Astrocyte of the cerebellum (primary cell): Measurements from ENCODE around the gene AKT1S1.
A peak's percentile ranks its signal among the peaks of the same experiment; 100 is the strongest.

Experiments
- DNase-seq: peaks from one replicate; pipeline ENCODE4 v3.0.0-alpha.2; 2011; ENCODE audit warnings: low read depth
- H3K4me3 ChIP-seq: 2 replicates; pipeline ENCODE4 v1.5.1; 2011; ENCODE audit warnings: mild to moderate bottlenecking, low read depth, low read length, moderate library complexity
- in situ Hi-C: cut with HindIII; loops from 2 replicates; pipeline ENCODE4 v1.10.0; 2017; ENCODE audit warnings: low sequenced_read_pairs
- TF ChIP-seq, protein P1 (sequence below): IDR thresholded peaks from 2 replicates; pipeline ENCODE4 v1.5.1; 2012; ENCODE audit warnings: low read length, low read depth, moderate library complexity, mild to moderate bottlenecking; ENCODE audit errors: missing control alignments

AKT1S1 gene

DNA sequence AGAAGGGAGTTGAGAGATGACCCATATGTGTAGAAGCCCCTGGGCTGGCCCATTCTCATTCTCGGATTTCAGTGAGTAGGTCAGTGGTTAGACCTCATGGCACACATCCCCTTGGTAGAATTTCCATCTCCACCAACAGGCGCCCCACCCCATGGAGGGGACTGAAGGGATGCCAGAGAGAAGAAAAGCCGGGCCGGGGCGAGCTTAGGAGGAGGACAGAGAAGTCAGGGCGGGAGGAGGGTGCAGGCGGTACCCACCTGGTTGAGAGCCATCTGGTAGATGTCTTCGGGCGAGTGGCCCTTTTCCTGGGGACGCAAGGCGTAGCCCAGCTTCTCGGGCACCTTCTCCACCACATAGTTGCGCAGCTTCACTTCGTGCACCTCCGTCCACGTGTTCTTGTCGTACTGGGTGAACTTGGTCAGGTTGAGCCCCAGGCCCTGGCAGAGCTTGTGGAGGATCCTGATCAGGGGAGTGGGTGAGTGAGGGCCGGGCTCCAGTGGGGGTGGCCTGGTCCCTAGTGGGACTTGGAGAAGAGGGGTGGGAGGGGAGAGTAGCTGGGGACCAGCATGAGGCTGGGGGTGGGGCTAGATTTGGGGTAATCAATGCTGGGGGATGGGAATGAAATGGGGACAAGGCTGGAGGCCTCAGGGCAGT is 17.0 kb upstream of the AKT1S1 start:
- no peak for DNase-seq
- no peak overlapping the region for H3K4me3 ChIP-seq
- TF ChIP-seq, protein P1, sequence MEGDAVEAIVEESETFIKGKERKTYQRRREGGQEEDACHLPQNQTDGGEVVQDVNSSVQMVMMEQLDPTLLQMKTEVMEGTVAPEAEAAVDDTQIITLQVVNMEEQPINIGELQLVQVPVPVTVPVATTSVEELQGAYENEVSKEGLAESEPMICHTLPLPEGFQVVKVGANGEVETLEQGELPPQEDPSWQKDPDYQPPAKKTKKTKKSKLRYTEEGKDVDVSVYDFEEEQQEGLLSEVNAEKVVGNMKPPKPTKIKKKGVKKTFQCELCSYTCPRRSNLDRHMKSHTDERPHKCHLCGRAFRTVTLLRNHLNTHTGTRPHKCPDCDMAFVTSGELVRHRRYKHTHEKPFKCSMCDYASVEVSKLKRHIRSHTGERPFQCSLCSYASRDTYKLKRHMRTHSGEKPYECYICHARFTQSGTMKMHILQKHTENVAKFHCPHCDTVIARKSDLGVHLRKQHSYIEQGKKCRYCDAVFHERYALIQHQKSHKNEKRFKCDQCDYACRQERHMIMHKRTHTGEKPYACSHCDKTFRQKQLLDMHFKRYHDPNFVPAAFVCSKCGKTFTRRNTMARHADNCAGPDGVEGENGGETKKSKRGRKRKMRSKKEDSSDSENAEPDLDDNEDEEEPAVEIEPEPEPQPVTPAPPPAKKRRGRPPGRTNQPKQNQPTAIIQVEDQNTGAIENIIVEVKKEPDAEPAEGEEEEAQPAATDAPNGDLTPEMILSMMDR = no peak
- in situ Hi-C loops = no loop called here

- no peak for DNase-seq
Measured at GRCh38 chr19:49892716-49893115, 15.6 kb upstream of the AKT1S1 start.

DNA sequence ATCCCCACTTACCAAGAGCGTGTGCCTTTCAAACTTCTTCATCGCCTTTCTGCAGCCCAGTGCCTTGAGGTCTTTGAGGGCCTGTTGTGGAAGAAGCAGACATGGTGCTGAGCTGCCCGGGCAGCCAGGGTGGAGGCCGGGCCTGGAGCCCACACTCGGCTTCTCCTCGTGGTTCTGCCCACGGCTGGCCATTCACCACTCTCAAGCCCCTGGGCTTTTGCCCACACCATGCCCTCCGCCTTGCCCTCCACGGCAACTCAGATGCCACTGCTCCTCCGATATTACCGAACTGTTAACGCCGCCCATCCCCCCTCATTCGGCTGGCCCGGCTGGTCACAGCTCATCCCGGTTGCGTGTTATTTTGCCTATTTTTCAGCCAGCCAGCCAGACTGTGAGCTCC is 14.2 kb upstream of the AKT1S1 start:
- H3K4me3 ChIP-seq = no peak overlapping the region
- TF ChIP-seq, protein P1 = no peak
- no peak for DNase-seq
- in situ Hi-C loops = no loop called here

More at GRCh38 chr19:49892716-49893115, 15.6 kb upstream of the AKT1S1 start:
- no peak overlapping the region for H3K4me3 ChIP-seq
- TF ChIP-seq, protein P1 = no peak
- in situ Hi-C loops = no loop called here

DNA sequence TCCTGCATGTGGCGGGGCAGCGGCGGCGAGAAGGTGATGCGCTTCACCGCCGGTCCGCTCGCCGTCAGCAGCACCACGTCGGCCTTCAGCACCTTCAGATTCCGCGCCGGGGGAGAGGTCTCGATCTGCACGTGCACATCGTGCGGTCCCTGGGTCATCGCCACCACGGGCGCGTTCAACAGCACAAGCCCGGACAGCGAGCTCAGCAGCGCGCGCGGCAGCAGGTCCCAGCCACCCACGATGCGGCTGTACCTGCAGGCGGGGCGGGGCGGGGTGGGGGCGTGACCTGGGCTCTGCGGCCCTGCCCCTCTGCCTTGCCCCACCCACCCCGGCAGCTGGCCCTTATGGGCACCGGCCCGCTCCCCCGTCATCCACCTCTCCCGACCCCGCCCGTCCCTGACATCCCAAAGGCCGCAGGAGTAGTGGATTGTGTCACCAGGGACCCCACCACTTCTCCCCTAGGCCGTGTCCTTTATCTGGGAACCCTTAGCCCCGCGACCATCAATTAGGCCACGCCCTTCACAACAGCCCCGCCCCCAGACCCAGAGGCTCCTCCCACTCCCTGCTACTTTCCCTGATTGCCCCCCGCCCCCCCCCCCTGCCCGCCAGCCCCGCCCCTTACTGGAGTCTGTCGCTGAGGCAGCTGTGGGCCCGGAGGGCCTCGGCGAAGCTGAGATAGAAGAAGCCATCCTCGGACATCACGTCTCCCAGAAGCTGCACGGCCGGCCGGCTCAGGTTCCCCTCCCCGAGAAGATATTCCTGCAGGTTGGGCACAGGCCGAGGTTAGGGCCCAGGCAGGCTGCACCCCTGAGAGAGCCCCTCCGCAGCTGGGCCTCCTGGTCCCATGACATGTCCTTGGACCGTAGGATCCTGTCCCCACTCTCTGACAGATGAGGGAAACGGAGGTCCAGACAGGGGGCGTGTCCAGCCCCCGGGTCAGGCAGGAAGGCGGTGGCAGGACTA is 13.5 kb upstream of the AKT1S1 start:
- TF ChIP-seq, protein P1 = no peak
- in situ Hi-C loops = no loop called here
- no peak for DNase-seq
- H3K4me3 ChIP-seq = no peak overlapping the region

GRCh38 chr19:49889687-49890348 is 12.7 kb upstream of the AKT1S1 start:
- DNase-seq = peak; percentile 24
- no peak overlapping the region for H3K4me3 ChIP-seq
- TF ChIP-seq, protein P1 = peak; percentile 60
- in situ Hi-C loops = no loop called here

DNA sequence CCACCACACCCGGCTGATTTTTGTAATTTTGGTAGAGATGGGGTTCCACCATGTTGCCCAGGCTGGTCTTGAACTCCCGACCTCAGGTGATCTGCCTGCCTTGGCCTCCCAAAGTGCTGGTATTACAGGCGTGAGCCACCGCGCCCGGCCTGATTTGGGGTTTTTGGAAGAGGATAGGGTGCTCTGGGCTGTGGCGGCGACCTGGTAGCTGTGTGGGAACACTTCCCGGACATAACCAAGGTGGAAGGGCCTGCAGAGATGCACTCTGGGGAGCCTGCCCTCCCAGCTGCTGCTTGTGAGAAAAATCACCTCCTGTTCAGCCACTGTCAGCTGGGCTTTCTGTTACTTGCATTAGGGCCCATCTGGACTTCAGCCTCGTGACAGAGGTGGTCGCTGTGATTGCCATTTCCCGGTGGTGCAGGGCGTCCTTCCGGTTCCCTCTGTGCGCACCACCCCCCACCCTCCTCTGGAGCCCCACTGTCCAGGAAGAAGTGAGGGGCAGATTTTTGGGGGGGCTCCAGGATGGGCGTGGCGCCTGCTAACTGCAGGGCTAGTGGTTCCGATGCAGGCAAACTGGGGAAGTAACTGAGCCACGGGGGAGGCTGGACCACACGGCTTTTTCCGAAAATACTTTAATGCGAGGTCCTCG is 12.0 kb upstream of the AKT1S1 start:
- in situ Hi-C loops = no loop called here
- no peak overlapping the region for H3K4me3 ChIP-seq
- no peak for DNase-seq
- TF ChIP-seq, protein P1 = no peak
